Posterior cingulate gyrus (tissue), 11 donors: Measurements from ENCODE around the gene PCDHGA12.
A peak's percentile ranks its signal among the peaks of the same experiment; 100 is the strongest.
"Not testable (repeated sequence)": the region's sequence is repeated elsewhere in the genome, so short reads cannot be mapped to it uniquely, and the experiment has no call there.

Experiments
- DNase-seq, 10 donors: peaks; one replicate each; pipeline versions ENCODE4 v3.0.0 to v3.0.0-alpha.2; 2020 to 2021; ENCODE audit warnings: mixed read lengths in 3 of 10
- intact Hi-C: fragments of 100-400 bp; cut with DNase I; formaldehyde crosslinking; loops from one replicate; pipeline ENCODE4 v1.15.1; 2023

The PCDHGA12 gene

GRCh38 chr5:141430332-141431113 is at the start of gene PCDHGA12:
PCDHGA12 (plus strand) TSS chr5:141430507; CDS start chr5:141430760, 253 bp downstream.
- intact Hi-C loops = no loop called here
- DNase-seq = peak in 1 of 10 donors; percentile 87

DNA sequence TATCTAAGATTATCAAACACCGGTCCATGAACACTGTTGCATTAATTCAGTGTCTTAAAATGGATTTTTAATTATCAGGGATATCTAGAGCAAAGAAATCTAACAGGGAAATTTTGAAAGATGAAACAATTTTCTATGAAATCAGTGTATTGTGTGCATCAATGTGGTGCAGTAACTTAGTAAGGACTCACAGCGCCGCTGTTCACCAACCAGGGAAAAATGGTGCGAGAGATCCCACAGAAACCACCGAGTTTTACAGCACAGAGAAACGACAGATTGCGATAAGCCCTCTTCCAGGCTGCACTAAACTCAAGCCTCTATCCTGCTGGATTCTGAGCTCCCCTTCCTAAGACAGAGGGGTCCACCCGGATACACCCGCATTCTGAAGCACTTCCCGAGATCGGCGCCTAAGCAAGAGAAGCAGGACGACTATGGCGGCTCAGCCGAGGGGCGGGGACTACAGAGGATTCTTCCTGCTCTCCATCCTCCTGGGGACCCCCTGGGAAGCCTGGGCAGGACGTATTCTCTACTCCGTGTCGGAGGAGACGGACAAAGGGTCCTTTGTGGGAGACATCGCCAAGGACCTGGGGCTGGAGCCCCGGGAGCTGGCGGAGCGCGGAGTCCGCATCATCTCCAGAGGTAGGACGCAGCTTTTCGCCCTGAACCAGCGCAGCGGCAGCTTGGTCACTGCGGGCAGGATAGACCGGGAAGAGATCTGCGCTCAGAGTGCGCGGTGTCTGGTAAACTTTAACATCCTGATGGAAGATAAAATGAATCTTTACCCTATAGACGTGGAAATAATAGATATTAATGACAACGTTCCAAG is 47.6 kb upstream of the PCDHGA12 start, which contains the start of gene PCDHGA7:
TSS of gene PCDHGA7 (plus strand) at position 274 of the 826 bp plus-strand sequence. CDS start at position 432, 158 bp downstream.
- intact Hi-C loops = no loop called here
- DNase-seq = no peak

- intact Hi-C loops = no loop called here
- DNase-seq = no peak
Observed at GRCh38 chr5:141383345-141383744, 47.0 kb upstream of the PCDHGA12 start.

GRCh38 chr5:141384471-141385267 is 45.6 kb upstream of the PCDHGA12 start:
- intact Hi-C loops = no loop called here
- no peak for DNase-seq

DNA sequence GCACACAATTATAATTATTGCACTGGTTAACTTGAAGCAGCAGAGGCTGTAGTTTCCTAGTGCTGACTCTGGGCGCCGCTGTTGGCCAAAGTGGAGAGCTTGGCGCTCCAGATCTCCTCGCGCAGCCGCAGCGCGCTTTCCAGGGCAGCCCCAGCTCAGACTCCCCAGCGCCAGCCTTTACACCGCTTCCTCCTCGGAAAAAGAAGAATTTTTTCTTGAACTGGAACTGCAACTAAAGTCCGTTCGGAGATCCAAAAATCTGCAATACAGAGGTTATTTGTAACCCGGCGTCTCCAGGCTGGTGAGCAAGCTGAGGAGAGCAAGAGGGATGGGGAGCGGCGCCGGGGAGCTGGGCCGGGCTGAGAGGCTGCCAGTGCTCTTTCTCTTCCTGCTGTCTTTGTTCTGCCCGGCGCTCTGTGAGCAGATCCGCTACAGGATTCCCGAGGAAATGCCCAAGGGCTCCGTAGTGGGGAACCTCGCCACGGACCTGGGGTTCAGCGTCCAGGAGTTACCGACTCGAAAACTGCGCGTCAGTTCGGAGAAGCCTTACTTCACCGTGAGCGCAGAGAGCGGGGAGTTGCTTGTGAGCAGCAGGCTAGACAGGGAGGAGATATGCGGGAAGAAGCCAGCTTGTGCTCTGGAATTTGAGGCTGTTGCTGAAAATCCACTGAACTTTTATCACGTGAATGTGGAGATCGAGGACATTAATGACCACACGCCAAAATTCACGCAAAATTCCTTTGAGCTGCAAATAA is 42.6 kb upstream of the PCDHGA12 start, which contains the start of gene PCDHGB4:
TSS of gene PCDHGB4 (plus strand) at position 142 of the 755 bp plus-strand sequence. CDS start at position 329, 187 bp downstream.
- peak in 1 of 10 donors; percentile 63 for DNase-seq
- intact Hi-C loops = not testable (repeated sequence)

- no peak for DNase-seq
Observed at GRCh38 chr5:141388661-141389060, 41.6 kb upstream of the PCDHGA12 start.

GRCh38 chr5:141389153-141390042 is 40.9 kb upstream of the PCDHGA12 start:
- peak in 1 of 10 donors; percentile 80 for DNase-seq
- intact Hi-C loops = no loop called here

More at GRCh38 chr5:141388661-141389060, 41.6 kb upstream of the PCDHGA12 start:
- intact Hi-C loops = no loop called here

DNA sequence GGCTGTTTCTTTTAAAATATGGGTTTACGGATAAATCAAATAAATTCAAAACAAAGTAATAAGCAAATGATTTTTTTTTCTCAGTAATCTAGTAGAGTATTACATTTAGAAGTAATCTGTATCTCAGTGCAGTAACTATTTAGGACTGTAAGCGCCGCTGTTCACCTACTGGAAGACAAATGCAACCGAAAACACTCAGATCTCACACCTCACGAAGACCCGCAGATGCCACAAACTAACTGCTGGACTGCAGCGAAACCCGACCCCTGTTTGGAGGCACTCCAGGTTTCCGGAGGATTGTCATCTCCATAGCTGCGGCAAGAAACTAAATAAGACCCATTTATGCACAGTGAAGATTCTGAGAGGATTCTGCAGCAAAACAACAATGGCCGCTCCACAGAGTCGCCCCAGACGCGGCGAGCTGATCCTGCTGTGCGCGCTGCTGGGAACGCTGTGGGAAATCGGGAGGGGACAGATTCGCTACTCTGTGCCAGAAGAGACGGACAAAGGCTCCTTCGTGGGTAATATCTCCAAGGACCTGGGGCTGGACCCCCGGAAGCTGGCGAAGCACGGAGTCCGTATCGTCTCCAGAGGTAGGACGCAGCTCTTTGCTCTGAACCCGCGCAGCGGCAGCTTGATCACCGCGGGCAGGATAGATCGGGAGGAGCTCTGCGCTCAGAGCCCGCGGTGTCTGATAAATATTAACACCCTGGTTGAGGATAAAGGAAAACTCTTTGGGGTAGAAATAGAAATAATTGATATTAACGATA is 37.7 kb upstream of the PCDHGA12 start, which contains the start of gene PCDHGA8:
TSS of gene PCDHGA8 (plus strand) at position 205 of the 770 bp plus-strand sequence. CDS start at position 386, 181 bp downstream.
- no peak for DNase-seq
- intact Hi-C loops = no loop called here

- intact Hi-C loops = no loop called here
- no peak for DNase-seq
Observed at GRCh38 chr5:141393267-141393666, 37.0 kb upstream of the PCDHGA12 start.

DNA sequence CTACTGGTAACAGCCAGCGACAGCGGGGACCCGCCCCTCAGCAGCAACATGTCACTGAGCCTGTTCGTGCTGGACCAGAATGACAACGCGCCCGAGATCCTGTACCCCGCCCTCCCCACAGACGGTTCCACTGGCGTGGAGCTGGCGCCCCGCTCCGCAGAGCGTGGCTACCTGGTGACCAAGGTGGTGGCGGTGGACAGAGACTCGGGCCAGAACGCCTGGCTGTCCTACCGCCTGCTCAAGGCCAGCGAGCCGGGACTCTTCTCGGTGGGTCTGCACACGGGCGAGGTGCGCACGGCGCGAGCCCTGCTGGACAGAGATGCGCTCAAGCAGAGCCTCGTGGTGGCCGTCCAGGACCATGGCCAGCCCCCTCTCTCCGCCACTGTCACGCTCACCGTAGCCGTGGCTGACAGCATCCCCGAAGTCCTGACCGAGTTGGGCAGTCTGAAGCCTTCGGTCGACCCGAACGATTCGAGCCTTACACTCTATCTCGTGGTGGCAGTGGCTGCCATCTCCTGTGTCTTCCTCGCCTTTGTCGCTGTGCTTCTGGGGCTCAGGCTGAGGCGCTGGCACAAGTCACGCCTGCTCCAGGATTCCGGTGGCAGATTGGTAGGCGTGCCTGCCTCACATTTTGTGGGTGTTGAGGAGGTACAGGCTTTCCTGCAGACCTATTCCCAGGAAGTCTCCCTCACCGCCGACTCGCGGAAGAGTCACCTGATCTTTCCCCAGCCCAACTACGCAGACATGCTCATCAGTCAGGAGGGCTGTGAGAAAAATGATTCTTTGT is 35.7 kb upstream of the PCDHGA12 start:
- intact Hi-C loops = not testable (repeated sequence)
- peak in 1 of 10 donors; percentile 66 for DNase-seq

GRCh38 chr5:141397756-141398551 is 32.4 kb upstream of the PCDHGA12 start, which contains the start of gene PCDHGB5:
PCDHGB5 (plus strand) TSS chr5:141397947; CDS start chr5:141398128, 181 bp downstream.
- DNase-seq, intact Hi-C loops: not testable (repeated sequence)

DNA sequence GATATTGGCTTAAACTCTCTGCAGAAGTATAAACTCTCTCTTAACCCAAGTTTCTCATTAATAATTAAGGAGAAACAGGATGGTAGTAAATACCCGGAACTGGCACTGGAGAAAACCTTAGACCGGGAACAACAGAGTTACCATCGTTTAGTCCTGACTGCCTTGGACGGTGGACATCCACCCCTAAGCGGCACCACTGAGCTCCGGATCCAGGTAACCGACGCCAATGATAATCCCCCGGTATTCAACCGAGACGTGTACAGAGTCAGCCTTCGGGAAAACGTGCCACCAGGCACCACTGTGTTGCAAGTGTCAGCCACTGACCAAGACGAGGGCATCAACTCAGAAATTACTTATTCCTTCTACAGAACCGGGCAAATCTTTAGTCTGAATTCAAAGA is 31.7 kb upstream of the PCDHGA12 start:
- intact Hi-C loops = no loop called here
- no peak for DNase-seq

DNA sequence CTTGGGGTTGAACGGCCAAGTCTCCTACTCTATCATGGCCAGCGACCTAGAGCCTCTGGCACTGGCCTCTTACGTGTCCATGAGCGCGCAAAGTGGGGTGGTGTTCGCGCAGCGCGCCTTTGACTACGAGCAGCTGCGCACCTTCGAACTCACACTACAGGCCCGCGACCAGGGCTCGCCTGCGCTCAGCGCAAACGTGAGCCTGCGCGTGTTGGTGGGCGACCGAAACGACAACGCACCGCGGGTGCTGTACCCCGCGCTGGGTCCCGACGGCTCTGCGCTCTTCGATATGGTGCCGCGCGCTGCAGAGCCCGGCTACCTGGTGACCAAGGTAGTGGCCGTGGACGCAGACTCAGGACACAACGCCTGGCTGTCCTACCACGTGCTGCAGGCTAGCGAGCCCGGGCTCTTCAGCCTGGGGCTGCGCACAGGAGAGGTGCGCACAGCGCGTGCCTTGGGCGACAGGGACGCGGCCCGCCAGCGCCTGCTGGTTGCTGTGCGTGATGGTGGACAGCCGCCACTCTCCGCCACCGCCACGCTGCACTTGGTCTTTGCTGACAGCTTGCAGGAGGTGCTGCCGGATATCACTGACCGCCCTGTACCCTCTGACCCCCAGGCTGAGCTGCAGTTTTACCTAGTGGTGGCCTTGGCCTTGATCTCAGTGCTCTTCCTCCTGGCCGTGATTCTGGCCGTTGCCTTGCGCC is 30.6 kb upstream of the PCDHGA12 start:
- intact Hi-C loops = no loop called here
- peak in 2 of 10 donors; percentile 51 to 71 for DNase-seq

DNA sequence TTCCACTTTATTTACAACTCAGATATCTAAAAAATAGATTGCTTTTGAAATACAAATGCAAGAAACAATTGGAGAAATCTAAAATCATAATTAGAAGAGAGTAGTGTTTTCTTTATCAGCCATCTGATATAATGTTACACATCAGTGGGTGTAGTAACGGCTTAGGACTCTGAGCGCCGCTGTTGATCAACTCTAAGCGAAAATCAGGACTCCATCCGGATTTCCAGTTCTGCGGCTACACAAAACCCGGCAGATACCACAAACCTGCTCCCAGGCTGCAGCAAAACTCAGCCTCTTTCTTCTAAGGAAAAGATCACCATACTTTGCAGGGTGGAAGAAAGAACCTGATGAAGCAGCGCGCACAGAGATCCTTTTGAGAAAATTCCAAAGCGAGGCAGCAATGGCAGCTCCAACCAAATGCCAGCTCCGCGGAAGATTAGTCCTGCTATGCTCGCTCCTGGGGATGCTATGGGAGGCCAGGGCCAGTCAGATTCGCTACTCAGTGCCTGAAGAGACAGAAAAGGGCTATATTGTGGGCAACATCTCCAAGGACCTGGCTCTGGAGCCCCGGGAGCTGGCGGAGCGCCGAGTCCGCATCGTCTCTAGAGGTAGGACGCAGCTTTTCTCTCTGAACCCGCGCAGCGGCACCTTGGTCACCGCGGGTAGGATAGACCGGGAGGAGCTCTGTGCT is 27.6 kb upstream of the PCDHGA12 start, which contains the start of gene PCDHGA9:
TSS of gene PCDHGA9 (plus strand) at position 226 of the 691 bp plus-strand sequence. CDS start at position 401, 175 bp downstream.
- intact Hi-C loops = no loop called here

More for the DNA sequence above, 27.6 kb upstream of the PCDHGA12 start, which contains the start of gene PCDHGA9:
- peak in 4 of 10 donors; percentile 22 to 72 (median 50) for DNase-seq
